PC-3 (cell line): ENCODE data around the gene RAPGEF4. TPM values are rescaled to one million over a fixed set of nuclear protein-coding genes. Genes with fewer than 3 reads are reported as not detected.

Experiments used
- ATAC-seq: fragments of 200-7000 bp; cut with Tn5 transposase; 2 replicates; pipeline ENCODE4 v1.9.1; 2020; ENCODE audit warnings: mild to moderate bottlenecking, moderate library complexity
- BruUV-seq: library from RNA; stranded (reverse); fragments of 400-500 nt; replicated peaks from 2 replicates; lab custom pipeline; 2021; lab: Mats Ljungman, UMichigan
- CTCF ChIA-PET: fragments of 300-600 bp; sonication (Branson Sonifier 250); formaldehyde crosslinking; loops from one replicate; lab custom pipeline; 2022; ENCODE audit warnings: antibody characterized with exemption; lab: Charles Lee
- POLR2A ChIA-PET: fragments of 300-600 bp; sonication (Branson Sonifier 250); formaldehyde crosslinking; loops from one replicate; lab custom pipeline; 2022; ENCODE audit warnings: antibody characterized with exemption; ENCODE audit not compliant: unreplicated experiment; lab: Charles Lee
- DNase-seq: peaks from one replicate; pipeline ENCODE4 v3.0.0-alpha.2; 2015
- H2AFZ ChIP-seq: fragments of 300-600 bp; sonication (generic); 2 replicates; pipeline ENCODE4 v1.6.0; 2016; ENCODE audit warnings: antibody characterized with exemption, low read length
- H3F3A ChIP-seq: fragments of 300-600 bp; sonication (generic); one replicate; pipeline ENCODE4 v1.6.0; 2017; ENCODE audit warnings: antibody characterized with exemption, low read length, control low read depth, mild to moderate bottlenecking; ENCODE audit not compliant: unreplicated experiment
- H3K27ac ChIP-seq: fragments of 300-600 bp; sonication (generic); 2 replicates; pipeline ENCODE4 v1.5.1; 2016; ENCODE audit warnings: mild to moderate bottlenecking, low read length
- H3K27me3 ChIP-seq: fragments of 300-600 bp; sonication (generic); 2 replicates; pipeline ENCODE4 v1.6.1; 2016; ENCODE audit warnings: low read length, mixed read lengths
- H3K36me3 ChIP-seq: fragments of 300-600 bp; sonication (generic); 2 replicates; pipeline ENCODE4 v1.6.1; 2016; ENCODE audit warnings: low read depth, mixed run types, low read length, mixed read lengths
- H3K4me1 ChIP-seq: fragments of 300-600 bp; sonication (generic); 2 replicates; pipeline ENCODE4 v1.5.1; 2016; ENCODE audit warnings: low read length; ENCODE audit not compliant: insufficient read depth
- H3K4me2 ChIP-seq: fragments of 300-600 bp; sonication (generic); 2 replicates; pipeline ENCODE4 v1.6.0; 2016; ENCODE audit warnings: low read length
- H3K4me3 ChIP-seq: fragments of 300-600 bp; sonication (generic); 2 replicates; pipeline ENCODE4 v1.5.1; 2016; ENCODE audit warnings: mild to moderate bottlenecking, low read length, mixed read lengths
- H3K79me2 ChIP-seq: fragments of 300-600 bp; sonication (generic); 2 replicates; pipeline ENCODE4 v1.6.1; 2017; ENCODE audit warnings: low read length, mixed read lengths
- H3K9ac ChIP-seq: fragments of 300-600 bp; sonication (generic); 2 replicates; pipeline ENCODE4 v1.6.0; 2016; ENCODE audit warnings: mild to moderate bottlenecking, low read length
- H3K9me2 ChIP-seq: fragments of 300-600 bp; sonication (generic); replicated peaks from 2 replicates; pipeline ENCODE4 v1.6.1; 2016; ENCODE audit warnings: mixed run types, low read length, mixed read lengths
- H3K9me3 ChIP-seq: fragments of 300-600 bp; sonication (generic); 2 replicates; pipeline ENCODE4 v1.6.1; 2016; ENCODE audit warnings: low read length, mixed read lengths
- H4K20me1 ChIP-seq: fragments of 300-600 bp; sonication (generic); 2 replicates; pipeline ENCODE4 v1.6.1; 2016; ENCODE audit warnings: low read length, mixed read lengths
- CTCF ChIP-seq: fragments of 300-600 bp; sonication (generic); conservative IDR thresholded peaks from 2 replicates; pipeline ENCODE4 v1.5.1; 2017; ENCODE audit warnings: antibody characterized with exemption, low read depth, mild to moderate bottlenecking, low read length
- EZH2 ChIP-seq: fragments of 300-600 bp; sonication (generic); IDR thresholded peaks from one replicate; pipeline ENCODE4 v1.6.1; 2017; ENCODE audit warnings: antibody characterized with exemption, mild to moderate bottlenecking, low read length; ENCODE audit not compliant: unreplicated experiment
- EZH2phosphoT487 ChIP-seq: fragments of 300-600 bp; sonication (generic); IDR thresholded peaks from 2 replicates; pipeline ENCODE4 v1.6.1; 2018; ENCODE audit warnings: mild to moderate bottlenecking, antibody characterized with exemption, low read length, borderline replicate concordance
- intact Hi-C: fragments of 100-400 bp; cut with micrococcal nuclease; formaldehyde crosslinking; loops from 2 replicates; pipeline ENCODE4 v1.9.0; 2023
- total RNA-seq: library from RNA; depleted of rRNA; stranded (reverse); fragments of >200 nt; gene quantifications from 2 replicates; pipeline ENCODE4 v1.2.3, GENCODE V29; 2014

RAPGEF4 gene
- total RNA-seq, 1 experiment from 2014 or later = 0.87 TPM

- Histone ChIP-seq H2AFZ (no peak overlapping the region), H3K27me3 (no peaks in the 10 kb centered on the region), H3K4me2 (no peak overlapping the region), H3K4me1 (peaks cover 20% of the 10 kb centered on the region), H3K9me3 (no peaks in the 10 kb centered on the region), H3K27ac (no peak overlapping the region), H4K20me1 (no peaks in the 10 kb centered on the region), H3F3A (no peaks in the 10 kb centered on the region), H3K4me3 (no peak overlapping the region), H3K36me3 (no peaks in the 10 kb centered on the region), H3K9me2 (peaks cover 6% of the 10 kb centered on the region; the same call in 1 of the 2 replicates), H3K79me2 (no peaks in the 10 kb centered on the region), H3K9ac (no peak overlapping the region)
- BruUV-seq = no TSS peak
- no peak for TF ChIP-seq CTCF
- no peak for TF ChIP-seq EZH2
- TF ChIP-seq EZH2phosphoT487 = no peak
- ATAC-seq (no peak), DNase-seq (peak; percentile 12)
- intact Hi-C loops = no loop called here
- ChIA-PET POLR2A (no interaction called here), CTCF (no interaction called here)
Measured at GRCh38 chr2:172839446-172839845, 103.8 kb downstream of the RAPGEF4 start.

- CTCF ChIA-PET = no interaction called here
- no peak overlapping the region for H3K9ac ChIP-seq
- no peak overlapping the region for H3K4me3 ChIP-seq
- H2AFZ ChIP-seq = no peak overlapping the region
- no peak overlapping the region for H3K27ac ChIP-seq
- H3F3A ChIP-seq = no peaks in the 10 kb centered on the region
- no peaks in the 10 kb centered on the region for H3K27me3 ChIP-seq
- H3K9me2 ChIP-seq = peaks cover 3% of the 10 kb centered on the region; the same call in 1 of the 2 replicates
- H4K20me1 ChIP-seq = no peaks in the 10 kb centered on the region
- no peak for TF ChIP-seq EZH2
- no peak for TF ChIP-seq EZH2phosphoT487
- no peak for TF ChIP-seq CTCF
- no peaks in the 10 kb centered on the region for H3K36me3 ChIP-seq
- peaks cover under 1% of the 10 kb centered on the region; the same call in 1 of the 2 replicates for H3K4me1 ChIP-seq
- ATAC-seq = no peak
- no peak overlapping the region for H3K4me2 ChIP-seq
- no peaks in the 10 kb centered on the region for H3K9me3 ChIP-seq
- H3K79me2 ChIP-seq = no peaks in the 10 kb centered on the region
- intact Hi-C loops = no loop called here
- POLR2A ChIA-PET = no interaction called here
- BruUV-seq = no TSS peak
- no peak for DNase-seq
Measured at GRCh38 chr2:172842511-172843265, 107.0 kb downstream of the RAPGEF4 start.

- no peak for DNase-seq
- Histone ChIP-seq H3K4me1 (no peaks in the 10 kb centered on the region), H3K27ac (no peak overlapping the region), H3K9ac (no peak overlapping the region), H3K79me2 (no peaks in the 10 kb centered on the region), H3K4me2 (no peak overlapping the region), H3K9me2 (no peaks in the 10 kb centered on the region), H3K9me3 (no peaks in the 10 kb centered on the region), H4K20me1 (no peaks in the 10 kb centered on the region), H3K36me3 (no peaks in the 10 kb centered on the region), H3K27me3 (no peaks in the 10 kb centered on the region), H3K4me3 (no peak overlapping the region), H2AFZ (no peak overlapping the region), H3F3A (no peaks in the 10 kb centered on the region)
- TF ChIP-seq CTCF (no peak), EZH2phosphoT487 (no peak), EZH2 (no peak)
- ChIA-PET CTCF (no interaction called here), POLR2A (no interaction called here)
- no peak for ATAC-seq
- no TSS peak for BruUV-seq
- intact Hi-C loops = no loop called here
Measured at GRCh38 chr2:172843266-172843582, 107.6 kb downstream of the RAPGEF4 start.
